GM18526 (cell line): Measurements from ENCODE around the gene CORIN.

Source experiments
- POLR2A ChIP-seq: IDR thresholded peaks from 3 replicates; pipeline ENCODE4 v1.6.1; 2011; ENCODE audit not compliant: insufficient read length; ENCODE audit errors: extremely low read depth

The CORIN gene

GRCh38 chr4:47749858-47750257 is 88.0 kb downstream of the CORIN start:
- no peak for TF ChIP-seq POLR2A

DNA sequence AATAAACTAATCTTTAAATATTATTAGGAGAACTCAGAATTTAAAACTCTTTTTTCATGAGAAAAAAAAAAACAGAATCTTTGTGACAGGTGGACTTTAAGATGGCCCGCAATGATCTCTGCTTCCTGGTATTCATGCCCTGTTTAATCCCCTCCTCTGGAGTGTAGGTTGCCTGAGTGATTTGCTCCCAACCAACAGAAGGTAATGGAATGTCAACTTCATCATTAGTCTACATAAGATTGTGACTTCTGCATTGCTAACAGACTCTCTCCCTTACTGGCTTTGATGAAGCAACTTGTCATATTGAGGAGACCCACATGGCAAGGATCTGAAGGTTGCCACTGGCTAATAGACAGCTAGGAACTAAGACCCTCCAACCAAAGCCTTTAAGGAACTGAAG is 88.8 kb downstream of the CORIN start:
- TF ChIP-seq POLR2A: no peak

DNA sequence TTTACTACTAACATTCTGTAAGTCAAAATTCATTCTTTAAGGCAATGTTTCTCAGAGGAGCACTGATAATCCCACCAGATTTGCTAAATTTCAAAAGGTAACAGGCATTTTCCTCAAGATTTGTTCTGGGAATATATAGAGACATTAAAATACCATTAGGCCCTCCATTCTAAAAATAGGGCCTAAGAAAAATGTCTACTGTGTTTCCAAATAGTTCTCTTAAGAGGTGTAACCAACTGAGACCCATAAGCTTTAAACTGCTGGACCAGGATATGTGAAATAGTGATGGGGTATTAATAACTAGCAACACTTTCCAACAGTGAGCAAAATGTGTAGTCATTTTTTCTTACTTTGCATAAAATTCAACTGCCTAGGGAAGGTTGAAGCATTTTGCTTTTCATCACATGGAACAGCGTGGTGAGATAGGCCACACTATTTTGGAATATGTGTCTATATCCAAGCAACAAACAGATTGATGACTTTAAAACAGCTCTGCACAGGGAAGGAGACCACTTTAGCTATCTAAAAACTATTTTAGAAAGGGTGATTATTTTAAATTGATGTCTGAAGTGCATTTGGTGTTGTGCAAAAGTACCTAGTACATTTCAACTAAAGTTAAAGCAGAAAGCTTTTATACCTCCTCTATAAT is 89.9 kb downstream of the CORIN start:
- no peak for TF ChIP-seq POLR2A

DNA sequence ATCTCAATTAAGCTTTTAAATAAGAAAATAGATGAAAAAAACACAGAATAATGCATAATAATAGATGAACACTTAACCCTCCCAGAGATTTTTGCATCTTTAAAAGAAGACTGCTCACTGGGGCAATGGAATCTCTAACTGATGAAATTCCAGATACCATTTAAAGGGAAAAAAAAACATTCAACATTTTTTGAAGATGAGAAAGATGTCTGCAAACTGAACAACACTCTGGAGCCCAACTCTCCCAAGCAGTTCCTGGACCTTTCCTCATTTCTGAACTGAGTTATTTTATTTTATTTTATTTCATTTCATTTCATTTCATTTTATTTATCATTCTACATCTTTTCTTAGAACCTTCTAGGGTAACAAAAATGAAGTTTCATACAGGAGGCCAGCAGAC is 90.7 kb downstream of the CORIN start:
- no peak for TF ChIP-seq POLR2A

DNA sequence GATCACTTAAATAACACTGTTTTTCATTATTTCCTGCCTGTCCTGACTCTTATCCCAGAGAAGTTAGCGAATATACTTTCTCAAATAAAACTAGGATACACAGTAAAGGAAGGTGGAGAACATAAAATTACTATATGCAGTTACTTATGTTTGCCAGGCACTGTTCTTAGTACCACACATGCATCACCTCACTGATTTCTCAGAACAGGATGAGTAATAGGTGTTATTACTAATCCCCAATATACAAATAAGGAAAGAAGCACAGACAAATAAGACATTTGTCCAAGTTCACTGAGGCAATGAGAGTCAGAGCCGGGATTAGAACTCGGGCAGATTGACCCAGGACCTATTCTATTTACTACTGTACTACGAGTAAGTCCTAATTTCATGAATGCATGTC is 91.7 kb downstream of the CORIN start:
- TF ChIP-seq POLR2A: no peak

GRCh38 chr4:47744843-47745382 is 93.0 kb downstream of the CORIN start:
- TF ChIP-seq POLR2A: no peak

DNA sequence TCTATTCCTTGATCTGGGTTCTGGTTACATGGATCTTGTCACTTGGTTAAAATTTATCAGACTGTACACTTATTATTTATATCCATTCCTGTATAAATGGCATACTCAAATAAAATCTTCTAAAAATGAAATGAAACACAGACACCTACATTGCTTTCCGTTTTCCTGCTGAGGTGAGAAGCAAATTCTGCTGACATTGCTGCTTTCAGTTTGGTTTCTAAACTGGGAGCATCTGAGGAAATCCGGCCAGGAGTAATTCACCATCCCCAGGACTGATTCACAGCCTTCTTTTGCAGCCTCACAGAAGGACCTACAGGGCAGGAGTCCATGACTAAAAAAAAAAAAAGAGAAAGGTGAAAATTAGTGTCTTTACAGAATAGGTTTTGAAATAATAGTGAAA is 93.6 kb downstream of the CORIN start:
- no peak for TF ChIP-seq POLR2A

GRCh38 chr4:47741200-47741599 is 96.7 kb downstream of the CORIN start:
- no peak for TF ChIP-seq POLR2A

- no peak for TF ChIP-seq POLR2A
Measured at GRCh38 chr4:47737326-47737725, 100.5 kb downstream of the CORIN start.

- no peak for TF ChIP-seq POLR2A
Measured at GRCh38 chr4:47736555-47736954, 101.3 kb downstream of the CORIN start.

GRCh38 chr4:47736146-47736545 is 101.7 kb downstream of the CORIN start:
- TF ChIP-seq POLR2A: no peak

- TF ChIP-seq POLR2A: no peak
Measured at GRCh38 chr4:47733302-47734175, 104.3 kb downstream of the CORIN start.

GRCh38 chr4:47731182-47731581 is 106.7 kb downstream of the CORIN start:
- TF ChIP-seq POLR2A: no peak

DNA sequence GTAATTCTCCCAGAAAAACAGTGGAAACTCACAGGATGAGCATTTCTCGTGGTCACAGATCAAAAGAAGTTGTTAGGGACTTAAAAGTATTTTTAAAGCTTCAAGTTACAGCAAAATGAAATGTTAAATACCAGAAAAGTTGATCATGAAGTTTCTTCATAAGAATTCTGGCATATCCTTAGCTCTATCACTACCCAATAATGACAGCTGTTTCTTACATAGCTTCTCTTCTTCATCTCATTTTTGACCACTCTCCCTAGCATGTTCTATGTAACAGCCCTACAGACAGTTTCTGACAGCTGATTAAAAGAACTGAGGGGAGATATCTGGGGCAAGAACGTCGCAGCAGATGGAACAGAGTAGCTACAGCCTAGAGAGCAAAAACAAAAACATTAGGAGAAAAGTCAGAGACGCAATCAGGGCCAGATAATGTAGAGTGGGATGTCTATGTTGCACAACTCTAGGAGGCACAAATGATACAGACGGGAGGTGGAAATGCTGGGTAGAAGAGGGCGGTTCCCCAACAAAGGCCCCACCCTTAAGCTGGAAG is 108.7 kb downstream of the CORIN start:
- no peak for TF ChIP-seq POLR2A

DNA sequence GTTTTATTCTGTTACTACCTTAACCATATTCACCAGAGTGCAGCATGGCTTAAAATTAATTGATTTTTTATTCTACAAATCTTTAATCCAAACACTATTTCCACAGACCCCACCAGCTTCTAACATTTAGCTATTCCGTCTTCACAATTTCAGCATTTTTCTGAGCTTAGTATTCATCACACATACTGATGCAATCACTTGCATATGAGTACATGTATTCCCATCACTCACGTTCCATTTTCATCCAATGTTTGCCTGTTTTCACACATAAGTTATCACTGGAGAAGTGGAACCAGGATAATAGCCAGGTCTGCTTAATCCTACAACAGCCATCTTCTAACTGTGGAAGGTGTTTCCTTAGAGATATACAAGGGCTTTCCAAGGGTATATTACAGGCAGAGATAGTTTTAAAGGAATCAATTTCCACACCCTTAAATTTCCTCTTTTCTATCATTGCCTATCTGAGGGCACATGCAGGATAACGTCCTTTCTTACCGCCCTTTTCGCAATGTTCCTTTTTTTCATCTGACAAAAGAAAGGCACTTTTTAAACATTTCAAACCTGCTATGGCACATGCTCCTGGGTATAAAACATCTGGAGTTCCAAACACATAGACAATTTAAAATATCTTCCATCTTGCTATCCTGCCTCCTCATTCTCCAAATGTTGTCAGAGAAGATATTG is 115.8 kb downstream of the CORIN start:
- no peak for TF ChIP-seq POLR2A
